Right lobe of liver (tissue), 4 donors: Measurements from ENCODE around the gene TLE2.

Experiments
- CTCF ChIP-seq, 4 donors: fragments of 200-600 bp in 3 of 4; fragments of 450-650 bp in 1 of 4; IDR thresholded peaks; one replicate each; pipeline versions ENCODE4 v1.5.1 to v1.8.0; 2016 to 2022; ENCODE audit warnings: antibody characterized with exemption in 4 of 4, mild to moderate bottlenecking in 2 of 4
- POLR2A ChIP-seq: fragments of 450-650 bp; IDR thresholded peaks from one replicate; pipeline ENCODE4 v1.6.1; 2017; ENCODE audit warnings: antibody characterized with exemption, mild to moderate bottlenecking
- donor health status: DM: no; HTN: no; CAD: no.
- donor health status: DM: no; HTN: no; CAD: no.
- donor health status: DM: no; HTN: yes; CAD: no.

GRCh38 chr19:3014135-3014534, 14.9 kb downstream of the TLE2 start:
- no peak for TF ChIP-seq CTCF (IDR thresholded peaks at IDR 0.05)
- TF ChIP-seq POLR2A, result no peak
